Measurements from ENCODE around the gene RINL.

Gene RINL

GRCh38 chr19:38877781-38878574, at the start of gene RINL:
Gene RINL, minus strand, starts transcription at chr19:38878275. Its CDS starts 1,533 bp downstream, at chr19:38876742.
- no peak for DNase-seq (ENCODE audit: low spot score)

GRCh38 chr19:38924388-38924787, 46.3 kb upstream of the RINL start:
- DNase-seq (ENCODE audit: low spot score) = no peak

GRCh38 chr19:38922482-38922881, 44.4 kb upstream of the RINL start:
- DNase-seq (ENCODE audit: low spot score) = no peak

GRCh38 chr19:38921420-38922274, 43.6 kb upstream of the RINL start:
- DNase-seq (ENCODE audit: low spot score) = no peak

- DNase-seq (ENCODE audit: low spot score) = no peak
These were observed 42.7 kb upstream of the RINL start for GRCh38 chr19:38920602-38921419.

- DNase-seq (ENCODE audit: low spot score) = no peak
These were observed 41.9 kb upstream of the RINL start for GRCh38 chr19:38919837-38920601.

GRCh38 chr19:38918526-38918925, 40.5 kb upstream of the RINL start:
- no peak for DNase-seq (ENCODE audit: low spot score)

GRCh38 chr19:38917921-38918491, 39.9 kb upstream of the RINL start:
- no peak for DNase-seq (ENCODE audit: low spot score)

- no peak for DNase-seq (ENCODE audit: low spot score)
These were observed 39.4 kb upstream of the RINL start for GRCh38 chr19:38917516-38917915.

GRCh38 chr19:38915329-38916321, 37.5 kb upstream of the RINL start:
- DNase-seq (ENCODE audit: low spot score) = no peak

GRCh38 chr19:38913958-38914357, 35.9 kb upstream of the RINL start:
- DNase-seq (ENCODE audit: low spot score) = no peak

GRCh38 chr19:38912600-38913514, 34.8 kb upstream of the RINL start:
- no peak for DNase-seq (ENCODE audit: low spot score)

- no peak for DNase-seq (ENCODE audit: low spot score)
These were observed 33.4 kb upstream of the RINL start for GRCh38 chr19:38911388-38912001.

GRCh38 chr19:38910488-38910887, 32.4 kb upstream of the RINL start:
- no peak for DNase-seq (ENCODE audit: low spot score)

- DNase-seq (ENCODE audit: low spot score) = peak; percentile 53
These were observed 30.8 kb upstream of the RINL start for GRCh38 chr19:38908911-38909310.

GRCh38 chr19:38907670-38908069, 29.6 kb upstream of the RINL start:
- no peak for DNase-seq (ENCODE audit: low spot score)

- DNase-seq (ENCODE audit: low spot score) = no peak
These were observed 29.2 kb upstream of the RINL start for GRCh38 chr19:38907227-38907626.

- DNase-seq (ENCODE audit: low spot score) = no peak
These were observed 27.5 kb upstream of the RINL start for GRCh38 chr19:38905620-38906019.
